Neutrophil (primary cell): ENCODE measurements around the gene STEAP1B.

Experiments
- H3K27ac ChIP-seq: fragments of 200-600 bp; sonication (generic); 2 replicates; pipeline ENCODE4 v1.5.1; 2016; ENCODE audit warnings: mild to moderate bottlenecking, moderate library complexity
- H3K27me3 ChIP-seq: fragments of 200-600 bp; sonication (generic); 2 replicates; pipeline ENCODE4 v1.6.0; 2016; ENCODE audit warnings: mild to moderate bottlenecking
- H3K36me3 ChIP-seq: fragments of 200-600 bp; sonication (generic); 2 replicates; pipeline ENCODE4 v1.5.1; 2017
- H3K4me1 ChIP-seq, 2 experiments: fragments of 200-600 bp in 1 of 2; sonication (generic) in 1 of 2; 1 replicate in 1 of 2; 2 replicates in 1 of 2; pipeline versions ENCODE4 v1.5.1 to v1.6.1; 2013 to 2016; ENCODE audit warnings: low read depth in 1 of 2, low read length in 1 of 2, mild to moderate bottlenecking in 1 of 2, moderate library complexity in 1 of 2; ENCODE audit not compliant: control insufficient read depth in 1 of 2, insufficient read depth in 1 of 2
- H3K4me3 ChIP-seq, 2 experiments: fragments of 200-600 bp in 1 of 2; sonication (generic) in 1 of 2; 1 replicate in 1 of 2; 2 replicates in 1 of 2; pipeline ENCODE4 v1.5.1; 2013 to 2016; ENCODE audit warnings: low read depth in 1 of 2, low read length in 1 of 2, mild to moderate bottlenecking in 1 of 2, moderate library complexity in 1 of 2
- H3K9me3 ChIP-seq: fragments of 200-600 bp; sonication (generic); 2 replicates; pipeline ENCODE4 v1.5.1; 2016
- CTCF ChIP-seq: fragments of 200-600 bp; sonication (generic); IDR thresholded peaks from 2 replicates; pipeline ENCODE4 v1.5.1; 2016; ENCODE audit warnings: antibody characterized with exemption

Gene STEAP1B

GRCh38 chr7:22417841-22418240 is 82.1 kb downstream of the STEAP1B start:
- H3K36me3 ChIP-seq = no peaks in the 10 kb centered on the region
- H3K27me3 ChIP-seq = no peaks in the 10 kb centered on the region
- no peaks in the 10 kb centered on the region for H3K9me3 ChIP-seq
- H3K4me1 ChIP-seq = no peaks in the 10 kb centered on the region
- no peak overlapping the region for H3K4me3 ChIP-seq
- no peak overlapping the region for H3K27ac ChIP-seq
- no peak for TF ChIP-seq CTCF

GRCh38 chr7:22417349-22417748 is 82.6 kb downstream of the STEAP1B start:
- H3K36me3 ChIP-seq = no peaks in the 10 kb centered on the region
- no peaks in the 10 kb centered on the region for H3K4me1 ChIP-seq
- H3K4me3 ChIP-seq = no peak overlapping the region
- no peak for TF ChIP-seq CTCF
- H3K27ac ChIP-seq = no peak overlapping the region
- H3K27me3 ChIP-seq = no peaks in the 10 kb centered on the region
- H3K9me3 ChIP-seq = no peaks in the 10 kb centered on the region

DNA sequence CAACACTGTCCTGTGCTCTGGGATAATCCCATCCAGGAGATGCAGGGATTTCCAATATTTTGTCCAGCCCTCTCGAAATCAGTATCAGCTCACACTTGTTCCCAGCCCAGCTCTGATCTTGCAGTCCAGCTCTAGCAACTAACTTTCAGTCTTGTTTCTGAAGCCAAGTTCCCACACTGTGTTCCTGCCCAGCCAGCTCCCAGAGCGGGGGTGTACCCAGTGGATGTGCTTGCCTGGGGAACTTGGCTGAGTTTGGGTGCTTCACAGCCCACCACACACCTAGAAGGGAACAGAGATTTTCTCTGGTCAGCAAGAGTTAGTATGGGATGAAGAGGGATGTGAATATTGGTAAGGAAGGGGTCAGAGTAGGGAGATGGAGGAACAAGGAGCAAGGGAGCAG is 85.6 kb downstream of the STEAP1B start:
- Histone ChIP-seq H3K27me3 (no peaks in the 10 kb centered on the region), H3K4me3 (no peak overlapping the region), H3K27ac (no peak overlapping the region)

GRCh38 chr7:22413211-22413610 is 86.8 kb downstream of the STEAP1B start:
- H3K27ac ChIP-seq = no peak overlapping the region
- no peak overlapping the region for H3K4me3 ChIP-seq
- no peaks in the 10 kb centered on the region for H3K4me1 ChIP-seq
- TF ChIP-seq CTCF = no peak
- H3K27me3 ChIP-seq = no peaks in the 10 kb centered on the region
- no peaks in the 10 kb centered on the region for H3K36me3 ChIP-seq
- H3K9me3 ChIP-seq = no peaks in the 10 kb centered on the region

More for the DNA sequence above, 85.6 kb downstream of the STEAP1B start:
- Histone ChIP-seq H3K36me3 (no peaks in the 10 kb centered on the region), H3K4me1 (no peaks in the 10 kb centered on the region), H3K9me3 (no peaks in the 10 kb centered on the region)
- no peak for TF ChIP-seq CTCF

DNA sequence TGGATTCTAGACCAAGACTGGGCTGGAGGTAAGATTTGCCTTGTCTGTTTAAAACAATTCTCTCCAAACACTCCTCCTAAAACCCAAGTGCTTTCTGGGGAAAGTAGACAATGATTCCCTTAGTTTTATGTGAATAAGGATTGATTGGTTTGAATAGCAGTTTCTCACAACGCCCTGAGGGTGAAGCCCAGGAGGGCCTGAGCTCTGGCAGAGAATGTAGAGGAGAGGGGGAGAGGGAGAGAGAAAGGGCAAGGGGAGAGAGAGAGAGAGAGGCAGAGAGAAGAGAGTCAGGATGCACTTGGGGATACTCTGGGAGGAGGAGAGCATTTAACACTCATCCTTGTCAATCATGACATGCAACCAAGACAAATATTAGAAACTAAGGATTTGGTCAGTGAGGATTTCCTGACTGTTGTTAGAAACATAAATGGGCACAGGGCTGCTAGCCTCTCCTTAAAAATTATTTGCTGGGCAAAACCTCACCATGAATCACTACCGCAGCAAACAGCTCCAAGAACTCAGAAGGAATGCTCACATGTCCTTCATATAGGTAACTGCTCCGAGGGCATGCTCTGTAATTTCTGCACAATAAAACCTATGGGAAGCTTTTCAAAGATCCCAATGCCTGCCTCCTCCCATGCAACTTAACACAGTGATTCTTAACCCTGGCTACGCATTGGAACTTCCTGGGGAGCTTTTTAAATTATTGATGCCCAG is 87.9 kb downstream of the STEAP1B start:
- TF ChIP-seq CTCF = no peak
- H3K27ac ChIP-seq = no peak overlapping the region
- no peak overlapping the region for H3K4me3 ChIP-seq
- no peaks in the 10 kb centered on the region for H3K4me1 ChIP-seq
- no peaks in the 10 kb centered on the region for H3K9me3 ChIP-seq
- H3K36me3 ChIP-seq = no peaks in the 10 kb centered on the region
- H3K27me3 ChIP-seq = no peaks in the 10 kb centered on the region
